WERI-Rb-1 (cell line): ENCODE data around the gene HSPE1.

Source experiments
- DNase-seq: peaks from one replicate; pipeline ENCODE4 v3.0.0-alpha.2; 2020
- H3K27ac ChIP-seq: fragments of 250-450 bp; sonication (Bioruptor Pico); 2 replicates; pipeline ENCODE4 v1.5.1; 2020; ENCODE audit warnings: mild to moderate bottlenecking, moderate library complexity
- H3K27me3 ChIP-seq: fragments of 250-450 bp; sonication (Bioruptor Pico); 2 replicates; pipeline ENCODE4 v1.5.1; 2021; ENCODE audit warnings: mild to moderate bottlenecking, low read depth, moderate library complexity; ENCODE audit not compliant: insufficient read depth, severe bottlenecking
- H3K36me3 ChIP-seq: fragments of 250-450 bp; sonication (Bioruptor Pico); 2 replicates; pipeline ENCODE4 v1.5.1; 2020; ENCODE audit warnings: mild to moderate bottlenecking, moderate library complexity
- H3K4me3 ChIP-seq: 2 replicates; pipeline ENCODE4 v1.5.1; 2011; ENCODE audit warnings: low read depth, mild to moderate bottlenecking, control low read depth, low read length
- H3K9me3 ChIP-seq: fragments of 250-450 bp; sonication (Bioruptor Pico); 2 replicates; pipeline ENCODE4 v1.5.1; 2021; ENCODE audit warnings: mild to moderate bottlenecking, moderate library complexity; ENCODE audit not compliant: severe bottlenecking
- CTCF ChIP-seq: IDR thresholded peaks from 2 replicates; pipeline ENCODE4 v1.5.1; 2011; ENCODE audit warnings: low read depth, mild to moderate bottlenecking, control low read depth, inconsistent platforms, low read length

Gene HSPE1

GRCh38 chr2:197453914-197454398 is 46.2 kb upstream of the HSPE1 start:
- Histone ChIP-seq H3K36me3 (no peaks in the 10 kb centered on the region; the same call in 1 of the 2 replicates), H3K27ac (peak overlapping the region; percentile 81), H3K9me3 (no peaks in the 10 kb centered on the region), H3K4me3 (peak overlapping the region; percentile 66), H3K27me3 (no peaks in the 10 kb centered on the region)
- DNase-seq = no peak
- no peak for TF ChIP-seq CTCF

GRCh38 chr2:197454923-197455322 is 45.3 kb upstream of the HSPE1 start:
- H3K4me3 ChIP-seq = no peak overlapping the region
- no peaks in the 10 kb centered on the region for H3K9me3 ChIP-seq
- H3K27ac ChIP-seq = no peak overlapping the region
- no peak for DNase-seq
- no peak for TF ChIP-seq CTCF
- H3K27me3 ChIP-seq = no peaks in the 10 kb centered on the region
- no peaks in the 10 kb centered on the region; the same call in 1 of the 2 replicates for H3K36me3 ChIP-seq

GRCh38 chr2:197455428-197455827 is 44.8 kb upstream of the HSPE1 start:
- TF ChIP-seq CTCF = no peak

GRCh38 chr2:197460649-197461048 is 39.5 kb upstream of the HSPE1 start:
- Histone ChIP-seq H3K4me3 (no peak overlapping the region), H3K27ac (no peak overlapping the region), H3K36me3 (peaks cover 16% of the 10 kb centered on the region), H3K27me3 (no peaks in the 10 kb centered on the region), H3K9me3 (no peaks in the 10 kb centered on the region)
- no peak for DNase-seq
- no peak for TF ChIP-seq CTCF

More at GRCh38 chr2:197455428-197455827, 44.8 kb upstream of the HSPE1 start:
- Histone ChIP-seq H3K36me3 (peaks cover 2% of the 10 kb centered on the region; the same call in 1 of the 2 replicates), H3K4me3 (no peak overlapping the region), H3K27ac (no peak overlapping the region), H3K9me3 (no peaks in the 10 kb centered on the region), H3K27me3 (no peaks in the 10 kb centered on the region)
- no peak for DNase-seq

DNA sequence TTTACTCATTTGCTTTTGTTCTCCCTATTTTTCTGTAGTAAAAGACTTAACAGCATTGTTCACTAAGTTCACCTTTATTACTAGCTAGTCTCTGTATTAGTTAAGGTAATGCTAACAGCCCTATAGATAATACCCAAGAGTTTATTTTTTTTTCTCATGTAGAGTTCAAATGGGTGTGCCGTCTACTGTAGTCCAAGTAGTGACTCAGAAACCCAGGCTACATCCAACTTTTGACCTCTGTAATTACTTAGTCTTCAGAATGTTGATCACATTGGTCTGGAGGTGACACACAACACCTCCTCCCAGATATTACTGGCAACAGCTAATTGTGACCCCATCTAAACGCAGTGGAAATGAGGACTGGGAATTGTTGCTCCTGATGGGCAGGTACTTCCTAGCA is 39.1 kb upstream of the HSPE1 start:
- no peak overlapping the region for H3K27ac ChIP-seq
- H3K27me3 ChIP-seq = no peaks in the 10 kb centered on the region
- TF ChIP-seq CTCF = no peak
- peaks cover 19% of the 10 kb centered on the region for H3K36me3 ChIP-seq
- H3K4me3 ChIP-seq = no peak overlapping the region
- DNase-seq = no peak
- no peaks in the 10 kb centered on the region for H3K9me3 ChIP-seq

- Histone ChIP-seq H3K36me3 (peaks cover 20% of the 10 kb centered on the region), H3K27me3 (no peaks in the 10 kb centered on the region), H3K9me3 (no peaks in the 10 kb centered on the region), H3K27ac (no peak overlapping the region), H3K4me3 (no peak overlapping the region)
- TF ChIP-seq CTCF = no peak
- no peak for DNase-seq
Measured at GRCh38 chr2:197464175-197464574, 36.0 kb upstream of the HSPE1 start.
